RWPE2 (cell line): ENCODE data around the gene SLC25A26.

Experiments used
- ATAC-seq: fragments of 200-7000 bp; cut with Tn5 transposase; 3 replicates; pipeline ENCODE4 v1.9.1; 2021; ENCODE audit warnings: low read depth
- DNase-seq: peaks from one replicate; pipeline ENCODE4 v3.0.0-alpha.2; 2020; ENCODE audit warnings: low spot score
- H3K27ac ChIP-seq: fragments of 450-650 bp; 2 replicates; pipeline ENCODE4 v1.5.1; 2017; ENCODE audit warnings: mild to moderate bottlenecking; ENCODE audit not compliant: poor library complexity, severe bottlenecking
- H3K27me3 ChIP-seq: fragments of 250-450 bp; sonication (Bioruptor Pico); 2 replicates; pipeline ENCODE4 v1.5.1; 2021; ENCODE audit warnings: mild to moderate bottlenecking, moderate library complexity; ENCODE audit not compliant: insufficient read depth, poor library complexity, severe bottlenecking
- H3K36me3 ChIP-seq: fragments of 250-450 bp; sonication (Bioruptor Pico); 2 replicates; pipeline ENCODE4 v1.5.1; 2020; ENCODE audit warnings: low read depth, mild to moderate bottlenecking, moderate library complexity
- H3K4me1 ChIP-seq: fragments of 250-450 bp; sonication (Bioruptor Pico); 2 replicates; pipeline ENCODE4 v1.5.1; 2021; ENCODE audit warnings: mild to moderate bottlenecking, moderate library complexity; ENCODE audit not compliant: insufficient read depth, poor library complexity, severe bottlenecking
- H3K4me3 ChIP-seq: fragments of 250-450 bp; sonication (Bioruptor Pico); 2 replicates; pipeline ENCODE4 v1.5.1; 2021; ENCODE audit warnings: mild to moderate bottlenecking, moderate library complexity; ENCODE audit not compliant: severe bottlenecking
- H3K9me3 ChIP-seq: fragments of 250-450 bp; sonication (Bioruptor Pico); 2 replicates; pipeline ENCODE4 v1.5.1; 2021; ENCODE audit warnings: mild to moderate bottlenecking, moderate library complexity; ENCODE audit not compliant: severe bottlenecking
- TF ChIP-seq, protein P1 (sequence below): fragments of 450-650 bp; IDR thresholded peaks from one replicate; pipeline ENCODE4 v1.5.1; 2017; ENCODE audit warnings: mild to moderate bottlenecking, moderate library complexity; ENCODE audit not compliant: poor library complexity, severe bottlenecking

SLC25A26 gene, protein sequence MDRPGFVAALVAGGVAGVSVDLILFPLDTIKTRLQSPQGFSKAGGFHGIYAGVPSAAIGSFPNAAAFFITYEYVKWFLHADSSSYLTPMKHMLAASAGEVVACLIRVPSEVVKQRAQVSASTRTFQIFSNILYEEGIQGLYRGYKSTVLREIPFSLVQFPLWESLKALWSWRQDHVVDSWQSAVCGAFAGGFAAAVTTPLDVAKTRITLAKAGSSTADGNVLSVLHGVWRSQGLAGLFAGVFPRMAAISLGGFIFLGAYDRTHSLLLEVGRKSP

DNA sequence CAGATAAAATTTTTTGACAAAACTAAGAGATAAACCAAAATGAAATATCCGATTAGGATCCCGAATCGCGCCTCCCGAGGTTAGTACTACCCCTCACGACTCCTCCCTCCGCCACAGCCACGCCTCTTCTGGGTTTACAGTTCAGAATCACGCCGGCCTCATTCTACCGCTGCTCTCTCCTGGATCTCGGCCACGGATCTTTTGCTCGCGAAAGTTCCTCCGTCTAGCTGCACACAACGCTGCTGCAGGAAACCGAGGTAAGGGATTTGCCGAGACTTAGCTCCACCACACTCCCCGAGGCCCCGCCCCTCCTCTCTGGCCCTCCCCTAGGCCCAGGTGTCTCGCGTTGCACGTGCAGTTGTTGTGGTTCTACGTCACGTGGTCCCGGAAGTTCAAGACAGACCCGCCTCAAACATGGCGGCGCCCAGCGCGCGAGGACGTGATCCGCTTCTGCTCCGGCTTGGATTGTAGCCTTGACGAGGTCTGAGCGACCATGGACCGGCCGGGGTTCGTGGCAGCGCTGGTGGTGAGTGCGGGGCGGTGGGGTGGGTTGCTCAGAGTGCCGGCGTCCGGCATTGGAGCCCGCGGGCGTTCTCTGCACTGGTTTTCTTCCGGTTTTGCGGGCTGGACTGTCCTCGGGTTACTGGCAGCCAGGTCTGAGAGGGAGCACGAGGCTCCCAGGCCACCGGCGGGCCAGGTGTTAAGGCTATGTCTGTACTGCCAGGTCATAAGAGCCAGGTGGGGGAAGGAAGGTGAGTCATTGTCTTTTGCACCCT, at the start of gene SLC25A26:
TSS of gene SLC25A26 (plus strand) at position 400 of the 776 bp plus-strand sequence. CDS start at position 494, 94 bp downstream.
- Histone ChIP-seq H3K27me3 (no peaks in the 10 kb centered on the region), H3K36me3 (peaks cover 7% of the 10 kb centered on the region), H3K4me3 (peak within 1 kb of the TSS; percentile 95), H3K4me1 (peaks cover 4% of the 10 kb centered on the region), H3K27ac (peak within 1 kb of the TSS; percentile 46), H3K9me3 (no peaks in the 10 kb centered on the region)
- DNase-seq (peak; percentile 96), ATAC-seq (peak; percentile 93)
- TF ChIP-seq, protein P1, sequence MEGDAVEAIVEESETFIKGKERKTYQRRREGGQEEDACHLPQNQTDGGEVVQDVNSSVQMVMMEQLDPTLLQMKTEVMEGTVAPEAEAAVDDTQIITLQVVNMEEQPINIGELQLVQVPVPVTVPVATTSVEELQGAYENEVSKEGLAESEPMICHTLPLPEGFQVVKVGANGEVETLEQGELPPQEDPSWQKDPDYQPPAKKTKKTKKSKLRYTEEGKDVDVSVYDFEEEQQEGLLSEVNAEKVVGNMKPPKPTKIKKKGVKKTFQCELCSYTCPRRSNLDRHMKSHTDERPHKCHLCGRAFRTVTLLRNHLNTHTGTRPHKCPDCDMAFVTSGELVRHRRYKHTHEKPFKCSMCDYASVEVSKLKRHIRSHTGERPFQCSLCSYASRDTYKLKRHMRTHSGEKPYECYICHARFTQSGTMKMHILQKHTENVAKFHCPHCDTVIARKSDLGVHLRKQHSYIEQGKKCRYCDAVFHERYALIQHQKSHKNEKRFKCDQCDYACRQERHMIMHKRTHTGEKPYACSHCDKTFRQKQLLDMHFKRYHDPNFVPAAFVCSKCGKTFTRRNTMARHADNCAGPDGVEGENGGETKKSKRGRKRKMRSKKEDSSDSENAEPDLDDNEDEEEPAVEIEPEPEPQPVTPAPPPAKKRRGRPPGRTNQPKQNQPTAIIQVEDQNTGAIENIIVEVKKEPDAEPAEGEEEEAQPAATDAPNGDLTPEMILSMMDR = no peak

DNA sequence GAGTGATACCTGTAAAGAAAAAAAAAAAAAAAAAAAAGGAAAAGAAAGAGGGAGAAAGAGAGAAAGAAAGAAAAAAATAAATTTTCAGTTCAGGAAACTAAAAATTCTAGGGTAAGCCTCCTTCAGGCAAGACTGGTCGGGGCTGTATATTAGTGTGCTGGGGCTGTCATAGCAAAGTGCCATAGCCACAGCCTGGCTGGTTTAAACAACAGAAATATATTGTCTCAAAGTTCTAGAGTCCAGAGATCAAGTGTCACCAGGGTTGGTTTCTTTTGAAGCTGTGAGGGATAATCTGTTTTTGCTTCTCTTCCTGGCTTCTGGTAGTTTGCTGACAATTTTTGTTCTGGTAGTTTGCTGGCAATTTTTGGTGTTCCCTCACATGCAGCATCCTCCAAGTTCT, 48.4 kb upstream of the SLC25A26 start:
- Histone ChIP-seq H3K36me3 (no peaks in the 10 kb centered on the region), H3K4me1 (peaks cover 3% of the 10 kb centered on the region), H3K9me3 (no peaks in the 10 kb centered on the region), H3K27me3 (no peaks in the 10 kb centered on the region), H3K27ac (no peak overlapping the region), H3K4me3 (no peak overlapping the region)
- TF ChIP-seq, protein P1 = no peak
- DNase-seq (no peak), ATAC-seq (no peak)

DNA sequence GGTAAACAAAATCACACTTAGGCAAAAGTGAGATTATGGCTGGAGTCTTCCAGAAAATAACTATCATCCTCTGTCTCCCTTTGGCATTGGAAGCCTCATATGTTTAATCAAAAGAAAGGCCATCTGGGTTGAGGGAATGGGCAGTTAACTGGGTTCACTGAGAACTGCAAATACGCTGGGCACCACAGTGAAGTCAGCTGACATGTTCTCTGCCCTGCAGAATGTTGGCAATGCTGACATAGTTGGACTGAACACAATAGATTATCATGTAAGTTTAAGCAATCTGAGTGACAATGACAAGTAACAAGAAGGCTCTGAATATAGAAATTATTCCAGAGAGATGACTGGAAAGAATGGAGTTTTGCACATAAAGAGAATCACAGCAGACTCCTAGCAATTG, 43.8 kb upstream of the SLC25A26 start:
- ATAC-seq (no peak), DNase-seq (no peak)
- Histone ChIP-seq H3K9me3 (no peaks in the 10 kb centered on the region), H3K27me3 (no peaks in the 10 kb centered on the region), H3K27ac (no peak overlapping the region), H3K4me1 (peaks cover 3% of the 10 kb centered on the region), H3K4me3 (no peak overlapping the region), H3K36me3 (no peaks in the 10 kb centered on the region)
- TF ChIP-seq, protein P1 = no peak

DNA sequence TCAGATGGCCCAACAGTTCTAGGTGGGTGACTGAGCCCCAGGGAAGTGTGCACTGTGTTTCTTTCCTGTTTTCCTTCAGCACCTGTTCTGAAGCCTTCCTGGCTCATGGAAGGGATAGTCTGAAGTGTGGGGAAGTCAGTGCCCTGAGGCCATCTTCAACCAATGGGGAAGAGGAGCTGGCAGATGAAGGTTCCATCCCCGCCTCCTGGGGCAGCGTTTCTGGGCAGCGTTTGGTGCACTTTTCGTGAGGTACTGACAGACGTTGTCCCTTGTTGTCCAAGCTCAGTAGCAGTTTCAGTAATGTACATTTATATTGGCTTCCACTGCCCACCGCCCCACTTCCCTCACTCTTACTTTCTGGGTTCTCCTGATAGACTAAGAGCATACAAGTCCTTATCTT, 42.6 kb upstream of the SLC25A26 start:
- Histone ChIP-seq H3K4me3 (no peak overlapping the region), H3K4me1 (peaks cover 3% of the 10 kb centered on the region), H3K27me3 (no peaks in the 10 kb centered on the region), H3K36me3 (no peaks in the 10 kb centered on the region), H3K9me3 (no peaks in the 10 kb centered on the region), H3K27ac (no peak overlapping the region)
- TF ChIP-seq, protein P1 = no peak
- no peak for ATAC-seq
- no peak for DNase-seq
